ENCODE measurements around the gene PCDHA1.
"Not testable (repeated sequence)": the region's sequence is repeated elsewhere in the genome, so short reads cannot be mapped to it uniquely, and the experiment has no call there.

The PCDHA1 gene

GRCh38 chr5:140808241-140808888 is 22.4 kb downstream of the PCDHA1 start:
- DNase-seq (ENCODE audit: low read depth in 1 of 2, low spot score in 1 of 2), result not testable (repeated sequence)

- no peak for DNase-seq (ENCODE audit: low read depth in 1 of 2, low spot score in 1 of 2)
These were observed 22.9 kb downstream of the PCDHA1 start for GRCh38 chr5:140808889-140809291.

GRCh38 chr5:140821375-140822280 is 35.7 kb downstream of the PCDHA1 start, which contains the start of gene PCDHA5:
Gene PCDHA5, plus strand, starts transcription at chr5:140821613.
- no peak for DNase-seq (ENCODE audit: low read depth in 1 of 2, low spot score in 1 of 2)

GRCh38 chr5:140822281-140822629 is 36.3 kb downstream of the PCDHA1 start:
- no peak for DNase-seq (ENCODE audit: low read depth in 1 of 2, low spot score in 1 of 2)

GRCh38 chr5:140822969-140823368 is 37.0 kb downstream of the PCDHA1 start:
- DNase-seq (ENCODE audit: low read depth in 1 of 2, low spot score in 1 of 2), result not testable (repeated sequence)

- no peak for DNase-seq (ENCODE audit: low read depth in 1 of 2, low spot score in 1 of 2)
These were observed 37.5 kb downstream of the PCDHA1 start for GRCh38 chr5:140823475-140823874.

- no peak for DNase-seq (ENCODE audit: low read depth in 1 of 2, low spot score in 1 of 2)
These were observed 41.9 kb downstream of the PCDHA1 start, which contains the start of gene PCDHA6 for GRCh38 chr5:140827704-140828361. Gene PCDHA6, plus strand, starts transcription at chr5:140827960. Its CDS starts 132 bp downstream, at chr5:140828092.

GRCh38 chr5:140828362-140828737 is 42.4 kb downstream of the PCDHA1 start:
- no peak for DNase-seq (ENCODE audit: low read depth in 1 of 2, low spot score in 1 of 2)

- DNase-seq (ENCODE audit: low read depth in 1 of 2, low spot score in 1 of 2), result not testable (repeated sequence)
These were observed 43.9 kb downstream of the PCDHA1 start for GRCh38 chr5:140829511-140830501.

- no peak for DNase-seq (ENCODE audit: low read depth in 1 of 2, low spot score in 1 of 2)
These were observed 48.1 kb downstream of the PCDHA1 start, which contains the start of gene PCDHA7 for GRCh38 chr5:140833993-140834392. Gene PCDHA7, plus strand, starts transcription at chr5:140834269. Its CDS starts 115 bp downstream, at chr5:140834384.

- not testable (repeated sequence) for DNase-seq (ENCODE audit: low read depth in 1 of 2, low spot score in 1 of 2)
These were observed 48.6 kb downstream of the PCDHA1 start for GRCh38 chr5:140834439-140835008.

GRCh38 chr5:140835622-140836510 is 49.9 kb downstream of the PCDHA1 start:
- no peak for DNase-seq (ENCODE audit: low read depth in 1 of 2, low spot score in 1 of 2)

- DNase-seq (ENCODE audit: low read depth in 1 of 2, low spot score in 1 of 2), result no peak
These were observed 55.3 kb downstream of the PCDHA1 start, which contains the start of gene PCDHA8 for GRCh38 chr5:140840978-140841962. Gene PCDHA8, plus strand, starts transcription at chr5:140841187. Its CDS starts 135 bp downstream, at chr5:140841322.

GRCh38 chr5:140842798-140843733 is 57.1 kb downstream of the PCDHA1 start:
- no peak for DNase-seq (ENCODE audit: low read depth in 1 of 2, low spot score in 1 of 2)

GRCh38 chr5:140848139-140849102 is 62.5 kb downstream of the PCDHA1 start, which contains the start of gene PCDHA9:
Gene PCDHA9, plus strand, starts transcription at chr5:140848382. Its CDS starts 114 bp downstream, at chr5:140848496.
- not testable (repeated sequence) for DNase-seq (ENCODE audit: low read depth in 1 of 2, low spot score in 1 of 2)

Measured in activated CD4-positive, alpha-beta T cell treated with anti-CD3 and anti-CD28 coated beads, Interleukin-2, amount 50 U/mL, for 24 hours (primary cell).